Thoracic aorta (tissue), 2 donors: Measurements from ENCODE around the gene NR1H4. TPM values are rescaled to one million over a fixed set of nuclear protein-coding genes. Genes with fewer than 3 reads are reported as not detected.
"Not testable (repeated sequence)": the region's sequence is repeated elsewhere in the genome, so short reads cannot be mapped to it uniquely, and the experiment has no call there.

Source experiments
- ATAC-seq: fragments of 150-250 bp; one replicate; pipeline ENCODE4 v1.8.0; 2017; ENCODE audit warnings: low read depth; ENCODE audit not compliant: insufficient number of reproducible peaks, low FRiP score
- DNase-seq: peaks from one replicate; pipeline ENCODE4 v3.0.0-alpha.2; 2020; ENCODE audit warnings: low spot score
- H3K27ac ChIP-seq, 2 donors: fragments of 200-600 bp; sonication (generic); 1 replicate in 1 of 2; 2 replicates in 1 of 2; pipeline ENCODE4 v1.5.1; 2016; ENCODE audit warnings: mild to moderate bottlenecking in 2 of 2, moderate library complexity in 2 of 2
- H3K27me3 ChIP-seq: fragments of 200-600 bp; sonication (generic); replicated peaks from 2 replicates; pipeline ENCODE4 v1.6.0; 2016; ENCODE audit warnings: mild to moderate bottlenecking; ENCODE audit not compliant: insufficient read depth
- H3K36me3 ChIP-seq: fragments of 200-600 bp; sonication (generic); one replicate; pipeline ENCODE4 v1.5.1; 2016
- H3K4me1 ChIP-seq, 2 donors: fragments of 200-600 bp; sonication (generic); 1 replicate in 1 of 2; 2 replicates in 1 of 2; pipeline versions ENCODE4 v1.5.1 to v1.6.0; 2016; ENCODE audit warnings: low read depth in 2 of 2, mild to moderate bottlenecking in 1 of 2; ENCODE audit not compliant: control insufficient read depth in 1 of 2
- H3K4me3 ChIP-seq: fragments of 200-600 bp; sonication (generic); 2 replicates; pipeline ENCODE4 v1.5.1; 2016; ENCODE audit warnings: mild to moderate bottlenecking
- H3K9me3 ChIP-seq: fragments of 200-600 bp; sonication (generic); 2 replicates; pipeline ENCODE4 v1.5.1; 2016
- CTCF ChIP-seq: fragments of 200-600 bp; sonication (generic); IDR thresholded peaks from one replicate; pipeline ENCODE4 v1.5.1; 2019; ENCODE audit warnings: antibody characterized with exemption
- total RNA-seq, 2 donors: library from RNA; depleted of rRNA; stranded (reverse); fragments of >200 nt; gene quantifications; one replicate each; pipeline versions ENCODE4 v1.1.0 to v1.2.3, GENCODE V29; 2016

The NR1H4 gene
- total RNA-seq, 2 donors from 2014 or later: 1.9 TPM; not detected in 1

- Histone ChIP-seq H3K27me3 (no peaks in the 10 kb centered on the region), H3K36me3 (no peaks in the 10 kb centered on the region), H3K4me3 (no peak overlapping the region), H3K4me1 (peaks cover 0 to 3% of the 10 kb centered on the region in 2 donors), H3K9me3 (no peaks in the 10 kb centered on the region), H3K27ac (no peak overlapping the region)
- TF ChIP-seq CTCF: no peak
- ATAC-seq (no peak), DNase-seq (no peak)
Observed at GRCh38 chr12:100579844-100580243, 106.2 kb downstream of the NR1H4 start.

GRCh38 chr12:100584256-100584655 lies 110.6 kb downstream of the NR1H4 start:
- H3K36me3 ChIP-seq: no peaks in the 10 kb centered on the region
- no peak overlapping the region for H3K4me3 ChIP-seq
- no peak for DNase-seq
- H3K27me3 ChIP-seq: no peaks in the 10 kb centered on the region
- H3K4me1 ChIP-seq: no peaks in the 10 kb centered on the region
- ATAC-seq: no peak
- H3K27ac ChIP-seq: no peak overlapping the region
- TF ChIP-seq CTCF: no peak
- no peaks in the 10 kb centered on the region for H3K9me3 ChIP-seq

- no peak overlapping the region for H3K4me3 ChIP-seq
- no peaks in the 10 kb centered on the region for H3K4me1 ChIP-seq
- DNase-seq (no peak), ATAC-seq (no peak)
- no peaks in the 10 kb centered on the region for H3K36me3 ChIP-seq
- H3K27me3 ChIP-seq: no peaks in the 10 kb centered on the region
- H3K27ac ChIP-seq: no peak overlapping the region
- TF ChIP-seq CTCF: no peak
- H3K9me3 ChIP-seq: no peaks in the 10 kb centered on the region
Observed at GRCh38 chr12:100591979-100592378, 118.3 kb downstream of the NR1H4 start.

- no peak overlapping the region for H3K4me3 ChIP-seq
- ATAC-seq: no peak
Observed at GRCh38 chr12:100593490-100593889, 119.8 kb downstream of the NR1H4 start.

GRCh38 chr12:100601626-100602025 lies 128.0 kb downstream of the NR1H4 start:
- no peak overlapping the region for H3K4me3 ChIP-seq
- no peaks in the 10 kb centered on the region for H3K36me3 ChIP-seq
- no peak for TF ChIP-seq CTCF
- H3K9me3 ChIP-seq: no peaks in the 10 kb centered on the region
- no peaks in the 10 kb centered on the region for H3K27me3 ChIP-seq
- DNase-seq: no peak
- no peaks in the 10 kb centered on the region for H3K4me1 ChIP-seq
- no peak for ATAC-seq
- H3K27ac ChIP-seq: no peak overlapping the region

More at GRCh38 chr12:100593490-100593889, 119.8 kb downstream of the NR1H4 start:
- no peak for DNase-seq
- Histone ChIP-seq H3K36me3 (no peaks in the 10 kb centered on the region), H3K27me3 (no peaks in the 10 kb centered on the region), H3K9me3 (no peaks in the 10 kb centered on the region), H3K4me1 (no peaks in the 10 kb centered on the region), H3K27ac (no peak overlapping the region)
- no peak for TF ChIP-seq CTCF

- H3K27me3 ChIP-seq, H3K4me3 ChIP-seq, H3K4me1 ChIP-seq, H3K36me3 ChIP-seq, H3K27ac ChIP-seq, H3K9me3 ChIP-seq, DNase-seq, ATAC-seq: not testable (repeated sequence)
Observed at GRCh38 chr12:100602997-100603396, 129.3 kb downstream of the NR1H4 start.
